SH-SY5Y (cell line): Measurements from ENCODE around the gene BCORL1.

Experiments
- GATA2 ChIP-seq: IDR thresholded peaks from 2 replicates; pipeline ENCODE4 v1.6.1; 2011; ENCODE audit warnings: mild to moderate bottlenecking, low read depth, low read length
- GATA3 ChIP-seq: IDR thresholded peaks from 2 replicates; pipeline ENCODE4 v1.6.1; 2011; ENCODE audit warnings: low read depth, mild to moderate bottlenecking, low read length, moderate library complexity

The BCORL1 gene

GRCh38 chrX:130013661-130014060 is 31.2 kb downstream of the BCORL1 start:
- no peak for TF ChIP-seq GATA2
- no peak for TF ChIP-seq GATA3

GRCh38 chrX:130014356-130014755 is 31.9 kb downstream of the BCORL1 start:
- TF ChIP-seq GATA2 (no peak), GATA3 (no peak)

GRCh38 chrX:130014770-130015169 is 32.3 kb downstream of the BCORL1 start:
- TF ChIP-seq GATA2 (no peak), GATA3 (no peak)

GRCh38 chrX:130015181-130015580 is 32.7 kb downstream of the BCORL1 start:
- no peak for TF ChIP-seq GATA3
- no peak for TF ChIP-seq GATA2

- no peak for TF ChIP-seq GATA3
- TF ChIP-seq GATA2, result no peak
Observed at GRCh38 chrX:130018143-130018542, 35.7 kb downstream of the BCORL1 start.

- no peak for TF ChIP-seq GATA3
- TF ChIP-seq GATA2, result no peak
Observed at GRCh38 chrX:130020661-130021324, 38.4 kb downstream of the BCORL1 start.

GRCh38 chrX:130024127-130024526 is 41.7 kb downstream of the BCORL1 start:
- no peak for TF ChIP-seq GATA2
- TF ChIP-seq GATA3, result no peak

GRCh38 chrX:130025256-130025655 is 42.8 kb downstream of the BCORL1 start:
- no peak for TF ChIP-seq GATA2
- TF ChIP-seq GATA3, result no peak

- TF ChIP-seq GATA2, result no peak
Observed at GRCh38 chrX:130027569-130027968, 45.1 kb downstream of the BCORL1 start.

- TF ChIP-seq GATA3 (no peak), GATA2 (no peak)
Observed at GRCh38 chrX:130028196-130028595, 45.8 kb downstream of the BCORL1 start.

GRCh38 chrX:130030826-130031225 is 48.4 kb downstream of the BCORL1 start:
- TF ChIP-seq GATA3 (no peak), GATA2 (no peak)

GRCh38 chrX:130032552-130032951 is 50.1 kb downstream of the BCORL1 start:
- no peak for TF ChIP-seq GATA2
- no peak for TF ChIP-seq GATA3

GRCh38 chrX:130034178-130034577 is 51.7 kb downstream of the BCORL1 start:
- no peak for TF ChIP-seq GATA2
- no peak for TF ChIP-seq GATA3

- TF ChIP-seq GATA2 (no peak), GATA3 (no peak)
Observed at GRCh38 chrX:130039847-130040246, 57.4 kb downstream of the BCORL1 start.

GRCh38 chrX:130047416-130047815 is 65.0 kb downstream of the BCORL1 start:
- TF ChIP-seq GATA2, result no peak
- no peak for TF ChIP-seq GATA3
